ENCODE measurements around the gene SEPHS1.

- no peak for TF ChIP-seq CTCF (conservative IDR thresholded peaks at IDR 0.05 in 1 of 2, IDR thresholded peaks at IDR 0.05 in 1 of 2; ENCODE audit: extremely low read depth in 1 of 2, insufficient read depth in 1 of 2, low read depth in 1 of 2, low read length in 2 of 2)
- TF ChIP-seq EZH2 (IDR thresholded peaks at IDR 0.05; ENCODE audit: borderline replicate concordance, low read length): no peak
Observed at GRCh38 chr10:13395540-13395939, 47.4 kb upstream of the SEPHS1 start.
